ENCODE results near the gene CNDP1.

DNA sequence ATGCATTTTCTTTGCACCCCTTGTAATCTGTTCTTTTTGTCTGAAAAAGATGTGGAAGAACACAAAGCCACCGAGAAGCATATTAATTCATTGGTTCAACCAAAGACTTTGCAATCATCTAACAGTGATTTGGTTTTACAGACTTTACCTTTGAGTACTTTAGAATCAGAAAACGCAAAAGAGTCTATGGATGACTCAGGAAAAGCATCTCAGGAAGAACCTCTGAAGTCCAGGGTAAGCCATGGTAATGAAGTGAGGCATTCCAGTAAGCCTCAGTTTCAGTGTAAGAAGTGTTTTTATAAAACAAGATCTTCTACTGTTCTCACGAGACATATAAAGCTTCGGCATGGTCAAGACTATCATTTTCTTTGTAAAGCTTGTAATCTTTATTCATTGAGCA, 98.6 kb downstream of the CNDP1 start:
- TF ChIP-seq, protein P1, sequence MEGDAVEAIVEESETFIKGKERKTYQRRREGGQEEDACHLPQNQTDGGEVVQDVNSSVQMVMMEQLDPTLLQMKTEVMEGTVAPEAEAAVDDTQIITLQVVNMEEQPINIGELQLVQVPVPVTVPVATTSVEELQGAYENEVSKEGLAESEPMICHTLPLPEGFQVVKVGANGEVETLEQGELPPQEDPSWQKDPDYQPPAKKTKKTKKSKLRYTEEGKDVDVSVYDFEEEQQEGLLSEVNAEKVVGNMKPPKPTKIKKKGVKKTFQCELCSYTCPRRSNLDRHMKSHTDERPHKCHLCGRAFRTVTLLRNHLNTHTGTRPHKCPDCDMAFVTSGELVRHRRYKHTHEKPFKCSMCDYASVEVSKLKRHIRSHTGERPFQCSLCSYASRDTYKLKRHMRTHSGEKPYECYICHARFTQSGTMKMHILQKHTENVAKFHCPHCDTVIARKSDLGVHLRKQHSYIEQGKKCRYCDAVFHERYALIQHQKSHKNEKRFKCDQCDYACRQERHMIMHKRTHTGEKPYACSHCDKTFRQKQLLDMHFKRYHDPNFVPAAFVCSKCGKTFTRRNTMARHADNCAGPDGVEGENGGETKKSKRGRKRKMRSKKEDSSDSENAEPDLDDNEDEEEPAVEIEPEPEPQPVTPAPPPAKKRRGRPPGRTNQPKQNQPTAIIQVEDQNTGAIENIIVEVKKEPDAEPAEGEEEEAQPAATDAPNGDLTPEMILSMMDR (IDR thresholded peaks at IDR 0.05), result no peak
- TF ChIP-seq JUND (IDR thresholded peaks at IDR 0.05) (no peak), RFX5 (IDR thresholded peaks at IDR 0.05; ENCODE audit: low read length) (no peak), SIN3A (IDR thresholded peaks at IDR 0.05; ENCODE audit: borderline replicate concordance, low read depth, low read length) (no peak), GABPA (IDR thresholded peaks at IDR 0.05; ENCODE audit: low read depth) (no peak), POLR2AphosphoS5 (IDR thresholded peaks at IDR 0.05; ENCODE audit: low read depth, low read length) (no peak), GATA2 (CRISPR knock-in tag; IDR thresholded peaks at IDR 0.05) (no peak), EZH2phosphoT487 (IDR thresholded peaks at IDR 0.05; ENCODE audit: borderline replicate concordance, low read depth) (no peak), RAD21 (IDR thresholded peaks at IDR 0.05; ENCODE audit: low read length) (no peak)
- TF ChIP-seq, protein P2, sequence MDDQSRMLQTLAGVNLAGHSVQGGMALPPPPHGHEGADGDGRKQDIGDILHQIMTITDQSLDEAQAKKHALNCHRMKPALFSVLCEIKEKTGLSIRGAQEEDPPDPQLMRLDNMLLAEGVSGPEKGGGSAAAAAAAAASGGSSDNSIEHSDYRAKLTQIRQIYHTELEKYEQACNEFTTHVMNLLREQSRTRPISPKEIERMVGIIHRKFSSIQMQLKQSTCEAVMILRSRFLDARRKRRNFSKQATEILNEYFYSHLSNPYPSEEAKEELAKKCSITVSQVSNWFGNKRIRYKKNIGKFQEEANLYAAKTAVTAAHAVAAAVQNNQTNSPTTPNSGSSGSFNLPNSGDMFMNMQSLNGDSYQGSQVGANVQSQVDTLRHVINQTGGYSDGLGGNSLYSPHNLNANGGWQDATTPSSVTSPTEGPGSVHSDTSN (IDR thresholded peaks at IDR 0.05), result no peak
- TF ChIP-seq, protein P3, sequence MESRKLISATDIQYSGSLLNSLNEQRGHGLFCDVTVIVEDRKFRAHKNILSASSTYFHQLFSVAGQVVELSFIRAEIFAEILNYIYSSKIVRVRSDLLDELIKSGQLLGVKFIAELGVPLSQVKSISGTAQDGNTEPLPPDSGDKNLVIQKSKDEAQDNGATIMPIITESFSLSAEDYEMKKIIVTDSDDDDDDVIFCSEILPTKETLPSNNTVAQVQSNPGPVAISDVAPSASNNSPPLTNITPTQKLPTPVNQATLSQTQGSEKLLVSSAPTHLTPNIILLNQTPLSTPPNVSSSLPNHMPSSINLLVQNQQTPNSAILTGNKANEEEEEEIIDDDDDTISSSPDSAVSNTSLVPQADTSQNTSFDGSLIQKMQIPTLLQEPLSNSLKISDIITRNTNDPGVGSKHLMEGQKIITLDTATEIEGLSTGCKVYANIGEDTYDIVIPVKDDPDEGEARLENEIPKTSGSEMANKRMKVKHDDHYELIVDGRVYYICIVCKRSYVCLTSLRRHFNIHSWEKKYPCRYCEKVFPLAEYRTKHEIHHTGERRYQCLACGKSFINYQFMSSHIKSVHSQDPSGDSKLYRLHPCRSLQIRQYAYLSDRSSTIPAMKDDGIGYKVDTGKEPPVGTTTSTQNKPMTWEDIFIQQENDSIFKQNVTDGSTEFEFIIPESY (IDR thresholded peaks at IDR 0.05; ENCODE audit: borderline replicate concordance, low read depth), result no peak
